Activated T-cell treated with anti-CD3 and anti-CD28 coated beads for 1 hour (primary cell): Measurements from ENCODE around the gene FMN2.
"Not testable (repeated sequence)": the region's sequence is repeated elsewhere in the genome, so short reads cannot be mapped to it uniquely, and the experiment has no call there.

ENCODE experiments used
- DNase-seq: peaks from one replicate; pipeline ENCODE4 v3.0.0-alpha.2; 2020; ENCODE audit warnings: low read depth

FMN2 gene

DNA sequence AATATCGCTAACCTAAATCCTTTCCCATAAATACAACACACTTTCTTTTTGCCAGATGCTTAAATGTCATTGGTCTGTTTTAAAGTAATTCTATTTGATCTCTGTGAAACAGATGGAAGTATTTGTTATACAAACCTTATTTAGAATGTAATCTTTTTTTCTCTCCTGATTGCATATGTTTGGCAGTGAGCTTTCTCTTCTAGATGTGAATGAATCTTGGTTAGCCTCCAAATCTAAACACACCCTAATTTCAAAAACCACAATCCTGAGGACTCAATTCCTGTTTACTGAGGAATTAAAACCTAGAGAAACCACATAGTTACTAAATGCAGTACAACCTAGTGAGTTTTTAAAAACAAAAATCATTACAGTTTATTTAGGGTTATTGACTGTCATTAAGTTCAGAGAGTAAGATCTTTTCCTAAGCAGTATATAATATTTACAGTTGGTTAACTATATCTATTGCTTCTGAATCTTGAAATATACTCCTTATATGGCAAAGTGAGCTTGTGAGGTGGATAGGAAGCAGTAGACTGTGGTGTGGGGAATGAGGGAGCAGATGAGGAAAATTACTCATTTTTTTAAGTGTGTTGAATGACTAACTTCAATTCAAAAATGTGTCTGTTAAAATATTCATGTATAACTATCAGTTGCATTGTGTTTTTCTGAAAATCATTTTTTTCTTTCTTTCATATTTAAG, 218.7 kb downstream of the FMN2 start:
- DNase-seq = no peak

DNA sequence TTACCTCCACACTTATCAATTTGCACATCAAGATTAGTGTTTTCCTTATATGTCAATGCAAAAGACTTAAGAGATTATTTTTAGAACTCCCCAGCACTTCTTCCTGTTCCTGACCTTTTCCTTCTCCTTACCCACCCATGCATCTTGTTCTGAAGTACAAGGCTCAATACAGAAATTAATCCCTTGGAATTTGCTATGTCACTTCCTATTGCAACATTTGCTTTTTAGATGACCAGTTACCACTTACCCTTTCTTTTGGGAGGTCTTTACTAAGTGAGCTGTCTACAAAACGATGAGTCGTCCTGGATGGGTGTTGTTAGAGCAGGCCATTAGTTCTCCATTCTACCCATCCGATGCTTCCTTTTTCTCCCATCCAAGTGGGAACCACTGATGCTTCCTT, 221.2 kb downstream of the FMN2 start:
- no peak for DNase-seq

- DNase-seq = no peak
Measured at GRCh38 chr1:240314845-240315801, 223.4 kb downstream of the FMN2 start.

- no peak for DNase-seq
Measured at GRCh38 chr1:240319998-240320397, 228.3 kb downstream of the FMN2 start.

GRCh38 chr1:240320659-240321058, 229.0 kb downstream of the FMN2 start:
- no peak for DNase-seq

- no peak for DNase-seq
Measured at GRCh38 chr1:240322943-240323342, 231.3 kb downstream of the FMN2 start.

GRCh38 chr1:240328382-240328781, 236.7 kb downstream of the FMN2 start:
- DNase-seq = not testable (repeated sequence)

DNA sequence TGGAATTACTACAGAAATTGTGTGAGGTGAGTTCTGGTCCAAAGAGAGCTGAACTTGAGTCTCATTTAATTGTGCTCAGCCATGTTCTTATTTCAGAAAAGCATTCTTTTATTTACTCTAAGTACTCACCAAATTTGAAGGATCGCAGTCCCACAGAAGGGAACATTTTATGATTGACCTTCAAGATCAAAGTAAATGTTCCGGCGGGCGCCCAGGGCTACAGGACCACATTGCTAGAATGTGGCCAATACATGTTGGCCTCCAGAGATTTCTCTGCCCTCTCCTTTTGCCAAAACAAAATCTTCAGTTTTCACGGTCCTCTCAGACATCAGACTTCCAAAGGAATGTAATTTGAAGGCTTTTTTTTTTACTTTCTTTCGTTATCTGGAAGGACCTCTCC, 237.8 kb downstream of the FMN2 start:
- DNase-seq = no peak

- DNase-seq = no peak
Measured at GRCh38 chr1:240332672-240333071, 241.0 kb downstream of the FMN2 start.

- DNase-seq = no peak
Measured at GRCh38 chr1:240337781-240338180, 246.1 kb downstream of the FMN2 start.

DNA sequence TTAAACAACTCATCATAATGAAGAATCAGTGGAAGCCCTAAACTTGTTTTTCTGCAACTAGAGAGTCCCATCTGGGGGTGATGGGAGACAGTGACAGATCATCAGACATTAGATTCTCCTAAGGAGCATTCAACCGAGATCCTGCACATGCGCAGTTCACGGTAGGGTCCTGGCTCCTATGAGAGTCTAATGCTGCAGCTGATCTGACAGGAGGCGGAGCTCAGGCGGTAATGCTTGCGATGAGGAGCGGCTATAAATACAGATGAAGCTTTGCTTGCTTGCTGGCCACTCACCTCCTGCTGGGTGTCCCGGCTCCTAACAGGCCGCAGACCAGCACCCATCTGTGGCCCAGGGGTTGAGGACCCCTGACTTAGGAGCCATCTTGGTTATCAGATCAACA, 247.2 kb downstream of the FMN2 start:
- no peak for DNase-seq

- no peak for DNase-seq
Measured at GRCh38 chr1:240341365-240342250, 249.9 kb downstream of the FMN2 start.

DNA sequence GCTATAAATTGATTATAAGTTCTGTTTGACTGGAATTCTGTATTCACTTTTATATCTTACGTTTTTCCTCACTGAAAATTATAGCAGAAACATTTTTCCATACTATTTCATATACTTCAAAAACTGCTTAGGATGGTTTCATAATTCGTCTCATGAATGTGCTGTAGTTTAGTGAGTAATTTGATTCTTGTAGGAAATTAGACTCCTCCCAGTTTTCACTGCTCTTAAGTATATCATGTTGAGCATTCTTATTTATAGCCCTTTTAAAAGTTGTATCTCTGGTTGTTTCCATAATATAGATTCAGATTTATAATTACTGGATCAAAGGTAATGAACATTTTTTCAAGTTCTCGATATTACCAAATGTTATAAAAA, 250.6 kb downstream of the FMN2 start:
- no peak for DNase-seq

DNA sequence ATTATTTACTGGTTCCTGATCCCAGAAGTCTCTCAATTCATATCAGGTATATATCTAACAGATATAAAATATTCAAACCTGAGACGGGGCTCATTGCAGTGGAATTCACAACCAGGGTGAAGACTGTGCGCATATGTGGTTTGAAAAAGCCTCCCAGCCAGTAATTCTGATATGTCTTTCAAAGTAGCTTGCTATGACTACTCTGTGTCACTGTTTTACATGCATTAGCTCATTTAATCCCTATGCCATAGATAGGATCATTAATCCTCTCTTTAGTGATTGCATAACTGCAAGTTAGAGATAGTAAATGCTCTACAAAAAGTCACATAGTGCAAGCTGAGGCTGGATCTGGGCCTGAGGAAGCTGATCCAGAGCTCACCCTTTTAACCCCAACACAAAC, 251.4 kb downstream of the FMN2 start:
- no peak for DNase-seq

GRCh38 chr1:240343966-240344365, 252.3 kb downstream of the FMN2 start:
- DNase-seq = no peak

GRCh38 chr1:240344918-240345317, 253.2 kb downstream of the FMN2 start:
- no peak for DNase-seq

DNA sequence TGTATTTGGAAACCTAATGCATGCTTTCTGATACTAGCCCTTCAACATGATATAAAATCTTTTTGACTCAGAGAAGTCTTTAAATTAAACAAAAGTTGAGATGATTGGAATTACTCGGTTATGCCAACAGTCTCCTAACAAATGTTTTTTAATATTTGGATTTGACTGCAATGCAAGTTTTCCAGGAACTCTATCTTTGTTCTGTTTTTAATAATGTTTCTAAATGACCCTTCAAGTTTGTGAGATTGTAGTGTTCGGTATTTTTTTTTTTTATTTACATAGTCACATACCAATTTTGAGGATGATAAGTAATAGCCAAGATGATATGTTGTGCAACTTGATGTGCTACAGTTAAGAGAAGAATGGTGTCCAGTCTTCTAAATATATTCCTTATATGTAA, 258.0 kb downstream of the FMN2 start:
- no peak for DNase-seq

- no peak for DNase-seq
Measured at GRCh38 chr1:240350910-240351331, 259.2 kb downstream of the FMN2 start.

DNA sequence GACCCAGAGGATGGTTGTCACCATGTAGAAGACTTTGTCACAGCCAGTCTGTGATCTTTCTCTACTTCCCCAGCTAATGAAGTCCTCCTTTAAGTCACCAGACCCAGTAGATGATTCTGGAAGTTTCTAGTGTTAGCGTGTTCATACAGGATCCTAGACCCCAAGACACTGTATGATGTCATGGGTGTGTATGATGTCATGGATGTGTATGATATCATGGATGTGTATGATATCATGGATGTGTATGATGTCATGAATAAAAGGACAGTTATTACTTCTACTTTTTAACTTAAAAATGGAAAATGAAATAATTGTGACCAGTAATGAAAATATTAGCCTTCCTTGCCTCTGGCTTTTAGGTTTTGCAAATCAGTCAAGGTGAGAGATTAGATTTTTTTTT, 260.0 kb downstream of the FMN2 start:
- no peak for DNase-seq

DNA sequence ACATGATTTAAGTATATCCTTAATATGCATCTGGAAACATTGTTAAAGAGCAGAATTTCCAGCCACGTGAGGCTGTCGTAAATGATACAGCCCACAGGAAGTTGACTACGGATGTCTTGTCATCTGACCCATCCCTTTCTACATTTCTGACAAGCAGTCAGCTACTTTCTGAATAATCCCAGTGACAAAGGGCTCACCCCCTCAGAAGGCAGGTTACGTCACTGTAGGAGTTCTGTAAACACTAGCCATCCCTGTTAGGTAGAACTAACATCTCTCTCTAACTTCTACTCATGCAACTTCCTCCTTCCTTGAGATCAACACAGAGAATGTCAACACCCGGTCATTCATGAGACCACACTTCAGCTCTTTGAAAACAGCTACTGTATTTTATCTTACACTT, 261.1 kb downstream of the FMN2 start:
- no peak for DNase-seq

DNA sequence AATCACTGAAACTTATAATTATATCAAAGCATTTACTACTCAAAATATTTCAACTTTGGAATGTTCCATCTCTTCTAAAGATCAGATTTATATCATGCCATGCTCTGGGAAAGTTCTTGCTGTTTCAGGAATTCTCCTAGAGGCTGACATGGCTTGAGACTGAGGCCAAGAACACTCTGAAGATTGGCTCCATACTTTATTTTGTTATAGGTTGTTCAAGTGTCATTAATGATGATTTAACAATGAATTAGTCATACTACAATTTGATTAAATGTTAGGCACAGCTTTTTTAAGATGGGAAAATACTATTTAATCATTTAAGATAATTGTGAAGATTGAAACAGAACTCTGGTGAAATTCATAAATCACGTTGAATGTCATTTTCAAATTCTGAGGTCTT, 264.9 kb downstream of the FMN2 start:
- DNase-seq = no peak

GRCh38 chr1:240362046-240362445, 270.4 kb downstream of the FMN2 start:
- DNase-seq = no peak
